SKM-1 treated with dmso at 0.1 percent for 144 hours (cell line): ENCODE data around the gene PAX3.
"Not testable (repeated sequence)": the region's sequence is repeated elsewhere in the genome, so short reads cannot be mapped to it uniquely, and the experiment has no call there.

Experiments used
- DNase-seq: peaks from one replicate; lab custom pipeline; 2025; ENCODE audit not compliant: unreplicated experiment; lab: John Stamatoyannopoulos, UW

The PAX3 gene

GRCh38 chr2:222218786-222219185 lies 80.0 kb downstream of the PAX3 start:
- no peak for DNase-seq

GRCh38 chr2:222217712-222218111 lies 81.1 kb downstream of the PAX3 start:
- DNase-seq = no peak

- DNase-seq = peak; percentile 2
These were observed 83.9 kb downstream of the PAX3 start for GRCh38 chr2:222214885-222215284.

- no peak for DNase-seq
These were observed 85.7 kb downstream of the PAX3 start for GRCh38 chr2:222213049-222213448.

GRCh38 chr2:222212571-222212970 lies 86.2 kb downstream of the PAX3 start:
- DNase-seq = no peak

GRCh38 chr2:222208010-222208690 lies 90.6 kb downstream of the PAX3 start:
- no peak for DNase-seq

- no peak for DNase-seq
These were observed 93.7 kb downstream of the PAX3 start for GRCh38 chr2:222205136-222205535.

GRCh38 chr2:222203041-222203440 lies 95.8 kb downstream of the PAX3 start:
- no peak for DNase-seq

GRCh38 chr2:222196159-222196558 lies 102.6 kb downstream of the PAX3 start:
- no peak for DNase-seq

GRCh38 chr2:222194669-222195068 lies 104.1 kb downstream of the PAX3 start:
- no peak for DNase-seq

GRCh38 chr2:222193328-222193983 lies 105.3 kb downstream of the PAX3 start:
- peak; percentile 8 for DNase-seq

GRCh38 chr2:222180619-222181018 lies 118.2 kb downstream of the PAX3 start:
- no peak for DNase-seq

- DNase-seq = no peak
These were observed 119.2 kb downstream of the PAX3 start for GRCh38 chr2:222179592-222179991.

- no peak for DNase-seq
These were observed 120.3 kb downstream of the PAX3 start for GRCh38 chr2:222178450-222178849.

GRCh38 chr2:222176890-222177289 lies 121.9 kb downstream of the PAX3 start:
- DNase-seq = no peak

- DNase-seq = no peak
These were observed 124.3 kb downstream of the PAX3 start for GRCh38 chr2:222174450-222174849.

- DNase-seq = no peak
These were observed 129.5 kb downstream of the PAX3 start for GRCh38 chr2:222169346-222169745.

- DNase-seq = no peak
These were observed 131.0 kb downstream of the PAX3 start for GRCh38 chr2:222167762-222168161.

- DNase-seq = no peak
These were observed 137.9 kb downstream of the PAX3 start for GRCh38 chr2:222160944-222161343.

GRCh38 chr2:222160125-222160524 lies 138.7 kb downstream of the PAX3 start:
- no peak for DNase-seq

GRCh38 chr2:222159221-222159620 lies 139.6 kb downstream of the PAX3 start:
- no peak for DNase-seq

GRCh38 chr2:222155003-222155664 lies 143.7 kb downstream of the PAX3 start:
- not testable (repeated sequence) for DNase-seq
